BJ (cell line): ENCODE measurements around the gene EIF3F. TPM values are rescaled to one million over a fixed set of nuclear protein-coding genes. Genes with fewer than 3 reads are reported as not detected.

Source experiments
- CTCF ChIA-PET: fragments of 350-600 bp; formaldehyde crosslinking; extraction: SDS; loops from one replicate; lab custom pipeline; 2021; ENCODE audit warnings: antibody characterized with exemption, inconsistent platforms; lab: Yijun Ruan, JAX
- POLR2A ChIA-PET: fragments of 300-600 bp; sonication (Branson Sonifier 250); formaldehyde crosslinking; extraction: SDS; loops from one replicate; lab custom pipeline; 2021; ENCODE audit warnings: antibody characterized with exemption; lab: Charles Lee
- DNase-seq: peaks from one replicate; pipeline ENCODE4 v3.0.0-alpha.2; 2011; ENCODE audit warnings: low read depth
- H3K27me3 ChIP-seq: 2 replicates; pipeline ENCODE4 v1.6.0; 2011; ENCODE audit warnings: low read length; ENCODE audit not compliant: control insufficient read depth, insufficient read depth
- H3K36me3 ChIP-seq: 2 replicates; pipeline ENCODE4 v1.5.1; 2011; ENCODE audit warnings: low read length; ENCODE audit not compliant: control insufficient read depth, insufficient read depth
- H3K4me3 ChIP-seq: 2 replicates; pipeline ENCODE4 v1.5.1; 2011; ENCODE audit warnings: low read depth, mild to moderate bottlenecking, control low read depth, low read length
- polyA plus RNA-seq: library from polyadenylated mRNA; depleted of rRNA; stranded (reverse); fragments of >200 nt; gene quantifications from 2 replicates; pipeline ENCODE4 v1.2.3, GENCODE V29; 2011
- TF ChIP-seq, protein P1 (sequence below): IDR thresholded peaks from 2 replicates; pipeline ENCODE4 v1.5.1; 2011; ENCODE audit warnings: low read depth, mild to moderate bottlenecking, control low read depth, inconsistent platforms, low read length, moderate library complexity; ENCODE audit not compliant: insufficient read depth

The EIF3F gene
- polyA plus RNA-seq, 1 experiment: 218 TPM

DNA sequence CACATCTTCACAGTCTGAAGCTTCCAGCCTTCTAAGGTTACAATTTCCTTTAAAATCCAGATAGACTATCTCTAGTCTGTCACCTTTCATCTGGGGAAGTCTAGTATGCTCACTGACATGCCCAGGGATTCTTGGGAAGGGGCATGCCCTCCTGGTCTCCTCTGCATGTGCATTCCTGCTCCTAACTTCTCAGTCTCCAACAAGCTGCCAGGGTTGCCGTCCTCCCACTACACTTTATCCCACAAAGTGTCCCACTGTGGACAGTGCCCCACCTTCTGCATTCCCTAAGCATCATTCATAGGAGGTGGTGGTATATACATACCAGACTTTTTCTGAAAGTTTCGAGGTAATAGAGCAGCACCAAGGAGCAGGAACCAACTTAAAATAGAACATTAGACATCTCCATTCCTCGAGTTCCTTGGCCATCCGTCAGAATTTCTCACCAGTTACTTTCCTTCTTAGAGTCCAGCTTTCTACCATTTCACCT is 28.7 kb downstream of the EIF3F start:
- ChIA-PET POLR2A (no interaction called here), CTCF (interaction anchor here (1.5 to 7.0 kb wide), 7 partner anchors 9 to 551 kb away, joined by 3 to 60 read pairs (median 24); partner anchors contain the start of gene EIF3F)
- H3K4me3 ChIP-seq: no peak overlapping the region
- no peaks in the 10 kb centered on the region for H3K27me3 ChIP-seq
- DNase-seq: no peak
- TF ChIP-seq, protein P1, sequence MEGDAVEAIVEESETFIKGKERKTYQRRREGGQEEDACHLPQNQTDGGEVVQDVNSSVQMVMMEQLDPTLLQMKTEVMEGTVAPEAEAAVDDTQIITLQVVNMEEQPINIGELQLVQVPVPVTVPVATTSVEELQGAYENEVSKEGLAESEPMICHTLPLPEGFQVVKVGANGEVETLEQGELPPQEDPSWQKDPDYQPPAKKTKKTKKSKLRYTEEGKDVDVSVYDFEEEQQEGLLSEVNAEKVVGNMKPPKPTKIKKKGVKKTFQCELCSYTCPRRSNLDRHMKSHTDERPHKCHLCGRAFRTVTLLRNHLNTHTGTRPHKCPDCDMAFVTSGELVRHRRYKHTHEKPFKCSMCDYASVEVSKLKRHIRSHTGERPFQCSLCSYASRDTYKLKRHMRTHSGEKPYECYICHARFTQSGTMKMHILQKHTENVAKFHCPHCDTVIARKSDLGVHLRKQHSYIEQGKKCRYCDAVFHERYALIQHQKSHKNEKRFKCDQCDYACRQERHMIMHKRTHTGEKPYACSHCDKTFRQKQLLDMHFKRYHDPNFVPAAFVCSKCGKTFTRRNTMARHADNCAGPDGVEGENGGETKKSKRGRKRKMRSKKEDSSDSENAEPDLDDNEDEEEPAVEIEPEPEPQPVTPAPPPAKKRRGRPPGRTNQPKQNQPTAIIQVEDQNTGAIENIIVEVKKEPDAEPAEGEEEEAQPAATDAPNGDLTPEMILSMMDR: no peak
- H3K36me3 ChIP-seq: no peaks in the 10 kb centered on the region

DNA sequence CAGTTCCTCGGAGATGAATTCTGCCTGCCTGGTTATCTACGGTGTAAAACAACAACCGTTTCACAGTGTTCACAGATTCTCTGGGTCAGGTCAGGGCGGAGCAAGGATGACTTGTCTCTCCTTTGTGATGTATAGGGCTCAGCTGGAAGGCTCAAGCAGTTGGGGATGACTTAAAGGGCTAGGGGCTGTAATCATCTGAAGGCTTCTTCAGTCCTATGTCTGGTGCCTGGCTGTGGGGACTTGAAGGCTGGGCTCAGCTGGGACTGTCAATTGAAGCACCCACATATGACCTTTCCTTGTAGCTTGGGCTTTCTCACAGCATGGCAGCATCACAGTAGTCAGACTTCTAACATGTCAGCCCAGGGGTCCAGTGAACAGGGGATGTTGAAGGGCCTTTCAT is 29.3 kb downstream of the EIF3F start:
- Histone ChIP-seq H3K4me3 (no peak overlapping the region), H3K36me3 (no peaks in the 10 kb centered on the region), H3K27me3 (no peaks in the 10 kb centered on the region)
- no peak for DNase-seq
- POLR2A ChIA-PET: no interaction called here
- CTCF ChIA-PET: interaction anchor here (0.5 to 7.0 kb wide), 9 partner anchors 8 to 550 kb away, joined by 3 to 60 read pairs (median 10); partner anchors contain the start of gene EIF3F
- TF ChIP-seq, protein P1: no peak

DNA sequence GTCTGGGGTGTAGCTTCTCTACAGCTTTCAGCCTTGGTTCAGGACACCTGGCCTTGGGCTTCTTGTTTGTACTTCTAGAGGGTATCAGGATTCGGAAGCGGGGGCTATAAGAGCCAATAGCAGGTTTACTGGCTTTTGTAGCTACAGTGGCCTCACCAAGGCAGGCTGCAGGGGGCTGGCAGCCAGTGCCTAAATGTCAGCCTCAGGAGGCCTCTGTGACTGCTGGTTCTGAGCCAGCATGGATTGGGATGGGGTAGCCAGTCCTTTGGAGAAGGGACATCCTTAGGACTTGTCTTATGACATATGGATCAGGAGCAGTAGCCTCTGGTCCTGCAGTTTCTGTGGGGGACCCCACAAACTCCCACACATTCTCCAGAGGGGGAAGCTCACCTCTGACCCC is 29.9 kb downstream of the EIF3F start:
- DNase-seq: no peak
- Histone ChIP-seq H3K36me3 (no peaks in the 10 kb centered on the region), H3K4me3 (no peak overlapping the region), H3K27me3 (no peaks in the 10 kb centered on the region)
- TF ChIP-seq, protein P1: no peak
- CTCF ChIA-PET: interaction anchor here (0.5 to 7.0 kb wide), 9 partner anchors 8 to 99 kb away, joined by 3 to 60 read pairs (median 10); partner anchors contain the start of gene EIF3F
- POLR2A ChIA-PET: no interaction called here

DNA sequence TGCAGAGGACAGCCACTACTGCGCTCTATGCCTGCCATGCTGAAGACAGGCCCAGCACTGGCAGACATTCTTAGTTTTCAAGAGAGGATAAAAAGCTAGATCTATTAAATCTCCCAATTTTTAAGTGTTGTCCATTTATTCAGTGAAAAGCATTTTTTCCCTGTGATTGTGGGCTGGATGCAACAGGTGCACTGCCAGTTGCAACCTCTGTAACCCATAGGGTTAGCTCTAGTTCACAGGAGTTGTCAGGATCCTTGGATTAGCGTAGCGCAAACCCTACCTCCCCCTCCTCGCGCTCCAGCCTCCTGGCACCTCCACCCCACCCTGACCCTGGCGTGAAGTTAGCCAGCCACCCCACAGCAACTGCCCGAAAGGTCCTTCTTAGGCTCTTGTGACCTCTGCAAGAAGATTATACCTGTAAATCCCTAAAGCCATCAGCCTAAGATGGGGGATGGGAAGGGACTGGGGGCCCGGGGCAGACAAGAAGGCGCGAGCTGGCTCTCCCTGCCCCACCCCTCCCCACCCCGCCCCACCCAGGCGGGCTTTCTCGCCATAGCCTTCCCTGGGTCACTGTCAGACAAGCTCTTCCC is 30.9 kb downstream of the EIF3F start:
- CTCF ChIA-PET: interaction anchor here (0.8 to 7.0 kb wide), 11 partner anchors 9 to 81 kb away, joined by 3 to 60 read pairs (median 5); no protein-coding TSS in a partner anchor
- H3K27me3 ChIP-seq: no peaks in the 10 kb centered on the region
- POLR2A ChIA-PET: no interaction called here
- H3K36me3 ChIP-seq: no peaks in the 10 kb centered on the region
- no peak overlapping the region for H3K4me3 ChIP-seq
- no peak for DNase-seq
- TF ChIP-seq, protein P1: no peak

DNA sequence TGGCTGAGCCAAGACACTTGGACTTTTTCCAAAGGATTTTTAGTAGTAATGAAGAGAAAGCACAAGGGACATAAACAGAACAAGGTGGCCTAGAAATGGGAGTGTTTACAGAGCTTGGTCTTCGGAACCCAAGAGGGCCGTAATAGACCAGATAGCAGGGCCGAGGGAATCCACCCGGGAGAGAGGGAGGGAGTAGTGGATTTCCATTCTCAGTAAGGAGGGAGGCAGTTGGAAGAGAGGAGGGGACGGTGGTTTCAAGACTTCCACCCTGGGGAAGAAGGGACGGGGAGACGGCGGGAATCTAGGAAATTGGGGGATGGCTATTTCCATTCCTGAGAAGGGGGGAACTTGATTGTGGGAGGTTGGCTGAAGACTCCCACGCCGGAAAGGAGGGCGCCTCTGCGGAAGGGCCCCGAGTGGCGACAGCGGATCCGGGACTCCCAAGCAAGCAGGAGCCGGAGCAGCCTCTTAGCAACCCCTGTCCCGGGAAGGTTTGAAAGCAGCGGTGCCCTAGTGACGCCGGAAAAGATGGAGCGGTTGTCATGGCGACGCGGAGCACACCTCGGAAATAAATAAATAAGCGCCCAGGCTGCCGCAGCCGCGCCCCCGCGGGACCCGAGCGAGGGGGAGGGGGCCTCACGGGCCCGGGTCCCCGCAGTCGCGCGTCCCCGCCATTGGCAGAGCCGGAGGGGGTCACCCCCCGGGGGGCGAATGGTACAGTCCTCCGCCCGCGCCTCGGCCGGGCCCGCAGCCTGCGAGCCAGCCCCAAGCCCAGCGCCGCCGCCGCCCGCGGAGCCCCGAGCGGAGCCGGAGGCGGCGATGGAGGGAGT is 31.6 kb downstream of the EIF3F start:
- peak overlapping the region; percentile 47 for H3K4me3 ChIP-seq
- no peak for DNase-seq
- ChIA-PET POLR2A (no interaction called here), CTCF (interaction anchor here (0.8 to 7.0 kb wide), 9 partner anchors 10 to 80 kb away, joined by 3 to 60 read pairs (median 5); no protein-coding TSS in a partner anchor)
- H3K36me3 ChIP-seq: no peaks in the 10 kb centered on the region
- TF ChIP-seq, protein P1: no peak
- H3K27me3 ChIP-seq: no peaks in the 10 kb centered on the region
